Neural cell (in vitro differentiated cells): ENCODE measurements around the gene ZNF521. TPM values are rescaled to one million over a fixed set of nuclear protein-coding genes. Genes with fewer than 3 reads are reported as not detected.

Source experiments
- H2AFZ ChIP-seq: fragments of 200-600, 300-800 bp; sonication (generic), shearing (Covaris generic); 2 replicates; pipeline ENCODE4 v1.6.0; 2014; ENCODE audit warnings: low read depth, mild to moderate bottlenecking, antibody characterized with exemption, low read length, moderate library complexity
- H3F3A ChIP-seq: fragments of 200-600 bp; shearing (Covaris generic); 2 replicates; pipeline ENCODE4 v1.6.1; 2016; ENCODE audit warnings: mild to moderate bottlenecking, moderate library complexity, mixed read lengths, antibody characterized with exemption, low read length; ENCODE audit not compliant: insufficient read depth, poor library complexity, severe bottlenecking
- H3K27ac ChIP-seq: fragments of 200-600, 300-800 bp; sonication (generic), shearing (Covaris generic); 2 replicates; pipeline ENCODE4 v1.5.1; 2014; ENCODE audit warnings: mild to moderate bottlenecking, low read length, moderate library complexity
- H3K27me3 ChIP-seq: fragments of 300-800, 200-600 bp; sonication (generic), shearing (Covaris generic); 2 replicates; pipeline ENCODE4 v1.6.0; 2014; ENCODE audit warnings: mild to moderate bottlenecking, low read depth, low read length, moderate library complexity; ENCODE audit not compliant: insufficient read depth
- H3K36me3 ChIP-seq: fragments of 300-800, 200-600 bp; sonication (generic), shearing (Covaris generic); 2 replicates; pipeline ENCODE4 v1.5.1; 2014; ENCODE audit warnings: mild to moderate bottlenecking, antibody characterized with exemption, low read length, moderate library complexity; ENCODE audit not compliant: insufficient read depth
- H3K4me2 ChIP-seq: fragments of 300-800, 200-600 bp; sonication (generic), shearing (Covaris generic); 2 replicates; pipeline ENCODE4 v1.6.0; 2014; ENCODE audit warnings: mild to moderate bottlenecking, low read length
- H3K4me3 ChIP-seq: fragments of 300-800, 200-600 bp; sonication (generic), shearing (Covaris generic); 2 replicates; pipeline ENCODE4 v1.5.1; 2014; ENCODE audit warnings: mild to moderate bottlenecking, low read length, moderate library complexity
- H3K79me2 ChIP-seq: fragments of 200-600 bp; shearing (Covaris generic); replicated peaks from 2 replicates; pipeline ENCODE4 v1.6.0; 2014; ENCODE audit warnings: mild to moderate bottlenecking, low read length, moderate library complexity; ENCODE audit not compliant: insufficient read depth
- H3K9ac ChIP-seq: fragments of 300-800, 200-600 bp; sonication (generic), shearing (Covaris generic); 2 replicates; pipeline ENCODE4 v1.6.1; 2016; ENCODE audit warnings: mild to moderate bottlenecking, low read length, mixed read lengths
- H3K9me2 ChIP-seq: fragments of 200-600 bp; shearing (Covaris generic); 2 replicates; pipeline ENCODE4 v1.6.1; 2016; ENCODE audit warnings: mild to moderate bottlenecking, low read length, mixed read lengths; ENCODE audit not compliant: insufficient read depth
- H3K9me3 ChIP-seq: fragments of 200-600, 300-800 bp; sonication (generic), shearing (Covaris generic); 2 replicates; pipeline ENCODE4 v1.6.1; 2016; ENCODE audit warnings: mild to moderate bottlenecking, mixed run types, low read length, moderate library complexity, mixed read lengths
- H4K20me1 ChIP-seq: fragments of 200-600 bp; shearing (Covaris generic); 2 replicates; pipeline ENCODE4 v1.6.1; 2016; ENCODE audit warnings: mild to moderate bottlenecking, mixed run types; ENCODE audit not compliant: insufficient read depth
- CTCF ChIP-seq: fragments of 450-650 bp; IDR thresholded peaks from 2 replicates; pipeline ENCODE4 v1.5.1; 2014; ENCODE audit warnings: antibody characterized with exemption, mild to moderate bottlenecking, moderate library complexity; ENCODE audit not compliant: poor library complexity, severe bottlenecking
- EP300 ChIP-seq: fragments of 450-650 bp; conservative IDR thresholded peaks from 2 replicates; pipeline ENCODE4 v1.6.1; 2014; ENCODE audit warnings: antibody characterized with exemption, mild to moderate bottlenecking, moderate library complexity; ENCODE audit not compliant: poor library complexity, severe bottlenecking
- EZH2 ChIP-seq: fragments of 200-600, 300-800 bp; shearing (Covaris generic), sonication (generic); IDR thresholded peaks from 2 replicates; pipeline ENCODE4 v1.6.1; 2014; ENCODE audit warnings: antibody characterized with exemption, low read length, borderline replicate concordance, mild to moderate bottlenecking; ENCODE audit not compliant: insufficient read depth, poor library complexity, severe bottlenecking
- MXI1 ChIP-seq: fragments of 450-650 bp; conservative IDR thresholded peaks from 2 replicates; pipeline ENCODE4 v1.6.1; 2014; ENCODE audit warnings: antibody characterized with exemption, mild to moderate bottlenecking; ENCODE audit not compliant: poor library complexity, severe bottlenecking
- POLR2AphosphoS5 ChIP-seq: IDR thresholded peaks from 2 replicates; pipeline ENCODE4 v1.6.1; 2012
- RAD21 ChIP-seq: fragments of 450-650 bp; conservative IDR thresholded peaks from 2 replicates; pipeline ENCODE4 v1.6.1; 2014; ENCODE audit warnings: antibody characterized with exemption, mild to moderate bottlenecking, moderate library complexity
- SMC3 ChIP-seq: fragments of 450-650 bp; conservative IDR thresholded peaks from 2 replicates; pipeline ENCODE4 v1.6.1; 2014; ENCODE audit warnings: antibody characterized with exemption, mild to moderate bottlenecking, moderate library complexity; ENCODE audit not compliant: poor library complexity
- TAF1 ChIP-seq: IDR thresholded peaks from 2 replicates; pipeline ENCODE4 v1.6.1; 2012; ENCODE audit warnings: low read depth
- polyA plus RNA-seq: library from polyadenylated mRNA; depleted of rRNA; stranded (reverse); fragments of >200 nt; gene quantifications from 2 replicates; pipeline ENCODE4 v1.2.3, GENCODE V29; 2014
- TF ChIP-seq, protein P1 (sequence below): IDR thresholded peaks from 2 replicates; pipeline ENCODE4 v1.6.1; 2012; ENCODE audit warnings: borderline replicate concordance

Gene ZNF521
- polyA plus RNA-seq, 1 donor from 2014 or later: 101 TPM

DNA sequence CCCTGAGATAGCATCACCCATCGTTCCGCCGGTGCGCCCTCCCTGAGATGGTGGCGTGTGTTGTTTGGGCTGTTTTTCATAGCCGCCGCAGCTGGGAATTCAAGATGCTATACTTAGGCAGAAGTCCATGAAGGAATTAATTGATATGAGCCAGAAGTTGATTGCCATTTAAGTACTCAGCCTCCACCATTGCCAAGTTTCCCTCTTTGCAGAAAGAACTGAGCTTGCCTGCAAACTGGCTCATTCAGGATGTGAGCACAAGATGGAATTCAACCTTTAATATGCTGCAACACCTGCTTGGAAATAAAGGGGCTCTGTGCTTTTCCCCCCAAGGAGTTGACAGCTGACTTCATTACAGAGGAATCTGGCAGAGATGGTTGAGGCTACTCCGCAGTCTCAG lies 295.5 kb downstream of the ZNF521 start:
- no peaks in the 10 kb centered on the region for H3K27me3 ChIP-seq

GRCh38 chr18:25055076-25055475 lies 296.9 kb downstream of the ZNF521 start:
- no peak overlapping the region for H3K4me2 ChIP-seq
- H3K4me3 ChIP-seq: no peak overlapping the region
- no peaks in the 10 kb centered on the region for H3K9me2 ChIP-seq
- no peaks in the 10 kb centered on the region for H3F3A ChIP-seq
- H4K20me1 ChIP-seq: no peaks in the 10 kb centered on the region
- H3K27me3 ChIP-seq: no peaks in the 10 kb centered on the region
- H3K79me2 ChIP-seq: no peaks in the 10 kb centered on the region
- no peak overlapping the region for H3K9ac ChIP-seq
- no peaks in the 10 kb centered on the region for H3K36me3 ChIP-seq
- TF ChIP-seq TAF1 (no peak), RAD21 (no peak), MXI1 (no peak), EZH2 (no peak), CTCF (no peak), POLR2AphosphoS5 (no peak), SMC3 (no peak), EP300 (no peak)
- TF ChIP-seq, protein P1, sequence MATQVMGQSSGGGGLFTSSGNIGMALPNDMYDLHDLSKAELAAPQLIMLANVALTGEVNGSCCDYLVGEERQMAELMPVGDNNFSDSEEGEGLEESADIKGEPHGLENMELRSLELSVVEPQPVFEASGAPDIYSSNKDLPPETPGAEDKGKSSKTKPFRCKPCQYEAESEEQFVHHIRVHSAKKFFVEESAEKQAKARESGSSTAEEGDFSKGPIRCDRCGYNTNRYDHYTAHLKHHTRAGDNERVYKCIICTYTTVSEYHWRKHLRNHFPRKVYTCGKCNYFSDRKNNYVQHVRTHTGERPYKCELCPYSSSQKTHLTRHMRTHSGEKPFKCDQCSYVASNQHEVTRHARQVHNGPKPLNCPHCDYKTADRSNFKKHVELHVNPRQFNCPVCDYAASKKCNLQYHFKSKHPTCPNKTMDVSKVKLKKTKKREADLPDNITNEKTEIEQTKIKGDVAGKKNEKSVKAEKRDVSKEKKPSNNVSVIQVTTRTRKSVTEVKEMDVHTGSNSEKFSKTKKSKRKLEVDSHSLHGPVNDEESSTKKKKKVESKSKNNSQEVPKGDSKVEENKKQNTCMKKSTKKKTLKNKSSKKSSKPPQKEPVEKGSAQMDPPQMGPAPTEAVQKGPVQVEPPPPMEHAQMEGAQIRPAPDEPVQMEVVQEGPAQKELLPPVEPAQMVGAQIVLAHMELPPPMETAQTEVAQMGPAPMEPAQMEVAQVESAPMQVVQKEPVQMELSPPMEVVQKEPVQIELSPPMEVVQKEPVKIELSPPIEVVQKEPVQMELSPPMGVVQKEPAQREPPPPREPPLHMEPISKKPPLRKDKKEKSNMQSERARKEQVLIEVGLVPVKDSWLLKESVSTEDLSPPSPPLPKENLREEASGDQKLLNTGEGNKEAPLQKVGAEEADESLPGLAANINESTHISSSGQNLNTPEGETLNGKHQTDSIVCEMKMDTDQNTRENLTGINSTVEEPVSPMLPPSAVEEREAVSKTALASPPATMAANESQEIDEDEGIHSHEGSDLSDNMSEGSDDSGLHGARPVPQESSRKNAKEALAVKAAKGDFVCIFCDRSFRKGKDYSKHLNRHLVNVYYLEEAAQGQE: no peak
- H2AFZ ChIP-seq: no peak overlapping the region
- H3K27ac ChIP-seq: no peak overlapping the region
- no peaks in the 10 kb centered on the region for H3K9me3 ChIP-seq

More for the DNA sequence above, 295.5 kb downstream of the ZNF521 start:
- Histone ChIP-seq H3K79me2 (no peaks in the 10 kb centered on the region), H2AFZ (no peak overlapping the region), H3K4me2 (no peak overlapping the region), H3F3A (no peaks in the 10 kb centered on the region), H3K9me3 (no peaks in the 10 kb centered on the region), H3K27ac (no peak overlapping the region), H3K9me2 (no peaks in the 10 kb centered on the region), H3K9ac (no peak overlapping the region), H3K36me3 (no peaks in the 10 kb centered on the region), H3K4me3 (no peak overlapping the region), H4K20me1 (no peaks in the 10 kb centered on the region)
- TF ChIP-seq RAD21 (no peak), CTCF (no peak), EP300 (no peak), SMC3 (no peak), EZH2 (no peak), MXI1 (no peak), POLR2AphosphoS5 (no peak), TAF1 (no peak)
- TF ChIP-seq, protein P1: no peak
